Measurements from ENCODE around the gene C15orf39.

Gene C15orf39

DNA sequence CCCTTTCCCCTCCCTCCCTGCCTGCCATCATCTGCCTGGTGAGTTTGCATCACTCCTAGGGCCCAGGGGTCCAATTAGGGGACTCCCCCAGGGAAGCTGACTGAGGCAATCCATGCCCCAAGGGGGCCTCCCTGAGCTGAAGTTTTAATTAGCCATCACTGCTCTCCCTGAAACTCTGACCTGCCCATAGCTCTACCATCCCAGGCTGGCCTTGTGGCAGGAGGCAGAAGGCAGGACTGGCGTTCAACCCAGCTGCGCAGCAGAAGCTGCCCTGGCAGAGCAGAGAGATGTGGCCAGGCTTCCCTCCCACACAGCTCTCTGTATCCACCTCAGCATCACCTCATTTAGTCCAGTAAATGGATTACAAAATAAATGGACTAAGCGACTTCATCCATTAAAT, 7.7 kb upstream of the C15orf39 start:
- TF ChIP-seq ZFX (IDR thresholded peaks at IDR 0.05; ENCODE audit: borderline replicate concordance), result no peak
- TF ChIP-seq, protein P1, sequence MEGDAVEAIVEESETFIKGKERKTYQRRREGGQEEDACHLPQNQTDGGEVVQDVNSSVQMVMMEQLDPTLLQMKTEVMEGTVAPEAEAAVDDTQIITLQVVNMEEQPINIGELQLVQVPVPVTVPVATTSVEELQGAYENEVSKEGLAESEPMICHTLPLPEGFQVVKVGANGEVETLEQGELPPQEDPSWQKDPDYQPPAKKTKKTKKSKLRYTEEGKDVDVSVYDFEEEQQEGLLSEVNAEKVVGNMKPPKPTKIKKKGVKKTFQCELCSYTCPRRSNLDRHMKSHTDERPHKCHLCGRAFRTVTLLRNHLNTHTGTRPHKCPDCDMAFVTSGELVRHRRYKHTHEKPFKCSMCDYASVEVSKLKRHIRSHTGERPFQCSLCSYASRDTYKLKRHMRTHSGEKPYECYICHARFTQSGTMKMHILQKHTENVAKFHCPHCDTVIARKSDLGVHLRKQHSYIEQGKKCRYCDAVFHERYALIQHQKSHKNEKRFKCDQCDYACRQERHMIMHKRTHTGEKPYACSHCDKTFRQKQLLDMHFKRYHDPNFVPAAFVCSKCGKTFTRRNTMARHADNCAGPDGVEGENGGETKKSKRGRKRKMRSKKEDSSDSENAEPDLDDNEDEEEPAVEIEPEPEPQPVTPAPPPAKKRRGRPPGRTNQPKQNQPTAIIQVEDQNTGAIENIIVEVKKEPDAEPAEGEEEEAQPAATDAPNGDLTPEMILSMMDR (IDR thresholded peaks at IDR 0.05), result no peak
- H3K27ac ChIP-seq, result no peak overlapping the region

DNA sequence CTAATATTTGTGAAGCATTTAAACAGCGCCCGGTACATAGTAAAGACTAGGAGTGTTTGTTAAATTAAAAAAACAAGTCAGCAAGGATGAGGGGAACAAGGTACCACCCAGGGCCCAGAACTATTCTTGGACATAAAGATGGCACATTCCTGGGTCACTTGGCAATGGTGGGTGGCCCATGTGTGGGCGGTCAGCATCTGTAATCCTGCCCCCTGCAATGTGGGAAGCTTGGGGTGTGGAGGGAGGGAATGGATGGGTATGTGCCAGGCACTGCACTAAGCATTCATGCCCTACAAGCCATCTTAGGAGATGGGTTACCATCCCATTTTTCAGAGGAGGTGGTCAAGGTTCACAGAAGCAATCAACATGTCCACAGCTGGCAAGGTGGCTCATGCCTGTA, 7.3 kb upstream of the C15orf39 start:
- no peak for TF ChIP-seq ZFX (IDR thresholded peaks at IDR 0.05; ENCODE audit: borderline replicate concordance)
- TF ChIP-seq, protein P1 (IDR thresholded peaks at IDR 0.05), result no peak
- no peak overlapping the region for H3K27ac ChIP-seq

DNA sequence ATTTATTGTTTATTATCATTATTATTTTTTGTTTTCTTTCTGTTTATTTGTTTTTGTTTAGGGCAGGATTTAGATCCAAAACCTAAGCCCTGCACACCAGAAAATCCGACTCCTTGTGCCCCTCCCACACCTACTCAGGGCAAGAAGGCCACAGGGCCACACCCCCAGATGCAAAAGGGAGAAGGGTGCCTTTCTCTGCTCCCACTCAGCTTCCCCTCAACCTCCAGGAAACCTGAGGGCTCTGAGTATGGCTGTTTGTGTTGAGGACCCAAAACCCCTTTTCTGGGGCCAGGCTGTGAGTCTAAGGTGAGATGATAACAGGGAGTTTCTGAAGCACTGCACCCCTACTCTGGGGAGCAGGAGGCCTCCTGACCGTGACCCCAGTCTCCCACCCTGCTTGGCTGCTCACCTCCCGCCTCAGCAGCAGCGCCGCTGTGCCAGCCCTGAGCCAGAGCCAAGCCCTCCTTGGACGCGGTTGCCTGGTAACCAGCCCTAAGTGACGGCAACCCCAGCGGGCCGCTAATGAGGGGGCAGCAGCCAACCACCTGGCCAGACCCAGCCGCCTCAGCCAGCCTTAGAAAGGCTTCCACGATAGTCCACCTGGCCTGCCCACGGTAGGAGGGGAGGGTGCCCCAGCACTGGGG, 6.4 kb upstream of the C15orf39 start:
- no peak overlapping the region for H3K27ac ChIP-seq
- TF ChIP-seq ZFX (IDR thresholded peaks at IDR 0.05; ENCODE audit: borderline replicate concordance), result no peak
- TF ChIP-seq, protein P1 (IDR thresholded peaks at IDR 0.05), result no peak

DNA sequence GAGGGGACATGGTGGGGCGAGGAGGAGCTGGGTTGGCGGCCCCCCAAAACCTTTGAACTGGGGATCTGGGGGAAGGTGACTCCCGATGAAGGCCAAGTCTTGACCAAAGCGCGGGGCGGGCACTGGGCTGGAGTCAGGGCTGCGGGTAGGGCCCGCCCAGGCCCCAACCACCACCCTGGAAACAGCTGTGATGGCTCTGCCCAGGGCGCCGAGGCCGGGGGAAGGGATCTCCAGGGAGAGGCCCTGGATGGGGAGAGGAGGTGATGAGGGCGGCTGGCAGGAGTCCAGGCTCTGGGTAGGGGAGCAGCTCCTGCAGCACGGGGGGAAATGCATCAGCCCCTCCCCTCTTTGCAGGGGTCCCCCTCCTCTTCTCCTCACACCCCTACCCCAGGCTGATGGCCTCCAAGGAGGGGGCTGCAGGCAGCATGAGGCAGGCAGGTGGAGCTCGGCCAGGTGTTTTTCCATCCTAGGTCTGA, 5.9 kb upstream of the C15orf39 start:
- no peak for TF ChIP-seq ZFX (IDR thresholded peaks at IDR 0.05; ENCODE audit: borderline replicate concordance)
- TF ChIP-seq, protein P1 (IDR thresholded peaks at IDR 0.05), result no peak
- no peak overlapping the region for H3K27ac ChIP-seq

DNA sequence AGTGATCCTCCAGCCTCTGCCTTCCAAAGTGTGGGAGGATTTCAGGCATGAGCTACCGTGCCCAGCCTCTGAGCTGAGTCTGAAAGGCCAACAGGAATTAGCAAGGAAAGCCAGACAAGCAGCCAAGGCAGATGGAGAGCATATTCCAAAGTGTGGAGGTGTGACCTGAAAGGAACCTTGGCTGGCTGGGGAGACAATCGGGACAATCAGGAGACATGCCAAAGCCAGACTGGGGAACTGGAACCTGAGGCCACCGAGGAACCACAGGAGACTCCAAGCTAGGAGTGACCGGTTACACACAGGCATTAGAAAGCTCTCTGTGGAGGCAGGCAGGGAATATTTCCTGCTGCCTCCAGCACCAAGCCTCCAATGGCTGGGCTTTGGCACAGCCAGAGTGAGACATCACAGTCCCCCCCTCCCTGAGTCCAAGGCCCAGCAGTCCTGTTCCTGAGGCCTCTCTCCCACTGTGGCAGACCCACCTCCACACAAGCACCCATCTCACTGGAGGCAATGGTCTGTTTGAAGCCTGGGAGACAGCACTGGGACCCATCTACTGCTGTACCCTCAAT, 4.5 kb upstream of the C15orf39 start:
- no peak overlapping the region for H3K27ac ChIP-seq
- no peak for TF ChIP-seq ZFX (IDR thresholded peaks at IDR 0.05; ENCODE audit: borderline replicate concordance)
- TF ChIP-seq, protein P1 (IDR thresholded peaks at IDR 0.05), result no peak

DNA sequence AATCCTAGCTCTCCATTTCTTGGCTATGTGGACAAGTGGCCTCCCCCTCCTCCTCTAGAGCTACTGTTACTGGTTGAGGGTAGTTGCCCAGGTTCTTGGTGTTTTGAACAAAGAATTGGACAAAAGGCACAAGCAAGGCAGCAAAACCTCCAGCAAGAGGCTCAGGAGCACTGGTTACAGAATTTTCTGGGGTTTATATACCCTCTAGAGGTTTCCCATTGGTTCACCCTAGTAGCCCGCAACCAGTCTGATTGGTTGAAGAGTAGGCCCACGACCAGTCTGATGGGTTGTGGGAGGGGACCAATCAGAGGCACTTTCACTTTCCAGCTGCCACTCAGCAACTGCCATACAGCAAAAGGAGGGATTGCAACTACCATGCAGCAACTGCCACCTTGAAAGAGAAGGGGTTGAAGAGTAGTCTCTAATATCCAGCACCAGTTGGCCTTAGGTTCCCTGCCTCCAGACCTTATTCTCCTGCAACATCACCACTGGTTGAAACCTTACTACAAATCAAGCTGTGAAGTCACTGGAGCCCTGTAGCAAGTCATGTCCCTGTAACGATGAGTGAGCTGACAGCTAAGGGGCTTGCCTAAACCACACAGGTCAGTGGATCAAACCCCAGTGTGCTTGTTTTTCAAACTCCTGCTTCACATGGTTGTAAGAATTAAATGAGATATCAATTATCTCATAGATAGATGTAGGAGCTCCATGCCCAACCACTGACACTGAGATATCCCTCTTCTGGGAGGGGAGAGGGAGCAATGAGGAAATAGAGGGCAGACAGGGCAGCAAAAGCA, 2.9 kb upstream of the C15orf39 start:
- peak overlapping the region; percentile 35; the same call in 1 of the 2 replicates for H3K27ac ChIP-seq
- no peak for TF ChIP-seq ZFX (IDR thresholded peaks at IDR 0.05; ENCODE audit: borderline replicate concordance)
- TF ChIP-seq, protein P1 (IDR thresholded peaks at IDR 0.05), result no peak
